LNCaP clone FGC (cell line): ENCODE measurements around the gene CA5A.
"Not testable (repeated sequence)": the region's sequence is repeated elsewhere in the genome, so short reads cannot be mapped to it uniquely, and the experiment has no call there.

Source experiments
- DNase-seq: peaks from one replicate; pipeline ENCODE4 v3.0.0-alpha.2; 2011; ENCODE audit warnings: low read depth
- H3K4me3 ChIP-seq: 2 replicates; pipeline ENCODE4 v1.5.1; 2011; ENCODE audit warnings: mild to moderate bottlenecking, low read depth, low read length, control low read depth
- TF ChIP-seq, protein P1 (sequence below): IDR thresholded peaks from 2 replicates; pipeline ENCODE4 v1.5.1; 2012; ENCODE audit warnings: mild to moderate bottlenecking; ENCODE audit not compliant: control insufficient read depth, insufficient read depth; ENCODE audit errors: extremely low read depth

Gene CA5A

DNA sequence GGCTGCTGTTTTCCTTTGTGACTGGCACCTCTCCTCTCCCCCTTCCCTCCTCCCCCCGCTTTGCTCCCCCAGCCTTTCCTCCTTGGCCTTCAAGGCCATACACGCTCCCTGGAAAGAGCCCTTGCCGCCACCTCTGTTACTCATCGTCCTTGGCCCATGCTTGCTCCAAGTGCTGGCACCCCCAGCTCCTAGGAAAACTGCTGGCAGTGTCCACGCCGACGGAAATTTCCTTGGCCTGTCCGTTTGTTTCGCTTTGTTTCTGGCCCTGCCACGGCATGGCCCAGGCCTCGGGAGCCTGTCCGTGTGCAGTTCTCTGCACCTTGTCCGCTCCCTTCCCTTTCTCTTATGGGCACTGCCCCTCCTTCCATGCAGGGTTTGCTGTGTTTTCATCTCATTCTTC, 18.0 kb downstream of the CA5A start:
- H3K4me3 ChIP-seq = no peak overlapping the region
- DNase-seq = no peak
- TF ChIP-seq, protein P1, sequence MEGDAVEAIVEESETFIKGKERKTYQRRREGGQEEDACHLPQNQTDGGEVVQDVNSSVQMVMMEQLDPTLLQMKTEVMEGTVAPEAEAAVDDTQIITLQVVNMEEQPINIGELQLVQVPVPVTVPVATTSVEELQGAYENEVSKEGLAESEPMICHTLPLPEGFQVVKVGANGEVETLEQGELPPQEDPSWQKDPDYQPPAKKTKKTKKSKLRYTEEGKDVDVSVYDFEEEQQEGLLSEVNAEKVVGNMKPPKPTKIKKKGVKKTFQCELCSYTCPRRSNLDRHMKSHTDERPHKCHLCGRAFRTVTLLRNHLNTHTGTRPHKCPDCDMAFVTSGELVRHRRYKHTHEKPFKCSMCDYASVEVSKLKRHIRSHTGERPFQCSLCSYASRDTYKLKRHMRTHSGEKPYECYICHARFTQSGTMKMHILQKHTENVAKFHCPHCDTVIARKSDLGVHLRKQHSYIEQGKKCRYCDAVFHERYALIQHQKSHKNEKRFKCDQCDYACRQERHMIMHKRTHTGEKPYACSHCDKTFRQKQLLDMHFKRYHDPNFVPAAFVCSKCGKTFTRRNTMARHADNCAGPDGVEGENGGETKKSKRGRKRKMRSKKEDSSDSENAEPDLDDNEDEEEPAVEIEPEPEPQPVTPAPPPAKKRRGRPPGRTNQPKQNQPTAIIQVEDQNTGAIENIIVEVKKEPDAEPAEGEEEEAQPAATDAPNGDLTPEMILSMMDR = no peak

DNA sequence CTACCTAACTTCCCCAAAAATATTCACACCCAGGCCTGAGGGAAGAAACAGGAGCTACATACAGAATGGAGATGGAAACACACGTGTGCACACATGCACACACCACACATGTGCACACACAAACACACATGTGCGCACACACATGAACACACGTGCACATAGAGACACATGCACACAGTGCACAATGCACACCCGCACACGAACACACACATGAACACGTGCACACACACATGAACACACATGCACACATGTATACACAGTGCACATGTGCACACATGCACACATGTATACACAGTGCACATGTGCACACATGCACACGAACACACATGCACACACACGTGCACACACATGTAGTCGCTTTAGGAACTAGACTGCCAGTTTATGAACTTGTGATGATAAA, 18.8 kb downstream of the CA5A start:
- no peak overlapping the region for H3K4me3 ChIP-seq
- DNase-seq = no peak
- TF ChIP-seq, protein P1 = no peak

DNA sequence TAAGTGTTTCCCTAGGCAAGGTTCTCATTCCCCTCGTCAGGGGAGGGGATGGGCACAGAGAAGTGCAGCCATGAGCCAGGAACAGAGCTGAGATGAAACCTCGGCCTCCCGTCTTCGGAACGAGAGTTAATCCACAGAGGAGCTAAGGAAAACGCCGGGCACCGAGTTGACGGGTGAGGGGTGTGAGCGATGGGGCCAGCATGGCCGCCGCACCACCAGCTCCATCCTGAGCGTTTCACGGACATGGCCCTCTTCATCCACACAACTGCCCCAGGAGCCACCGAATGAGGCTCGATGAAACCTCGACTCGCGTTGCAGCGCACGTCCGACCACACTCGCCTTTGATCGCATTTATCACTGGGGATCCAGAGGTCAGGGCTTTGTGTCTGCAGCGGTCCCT, 21.5 kb downstream of the CA5A start:
- TF ChIP-seq, protein P1 = no peak
- no peak for DNase-seq
- no peak overlapping the region for H3K4me3 ChIP-seq

DNA sequence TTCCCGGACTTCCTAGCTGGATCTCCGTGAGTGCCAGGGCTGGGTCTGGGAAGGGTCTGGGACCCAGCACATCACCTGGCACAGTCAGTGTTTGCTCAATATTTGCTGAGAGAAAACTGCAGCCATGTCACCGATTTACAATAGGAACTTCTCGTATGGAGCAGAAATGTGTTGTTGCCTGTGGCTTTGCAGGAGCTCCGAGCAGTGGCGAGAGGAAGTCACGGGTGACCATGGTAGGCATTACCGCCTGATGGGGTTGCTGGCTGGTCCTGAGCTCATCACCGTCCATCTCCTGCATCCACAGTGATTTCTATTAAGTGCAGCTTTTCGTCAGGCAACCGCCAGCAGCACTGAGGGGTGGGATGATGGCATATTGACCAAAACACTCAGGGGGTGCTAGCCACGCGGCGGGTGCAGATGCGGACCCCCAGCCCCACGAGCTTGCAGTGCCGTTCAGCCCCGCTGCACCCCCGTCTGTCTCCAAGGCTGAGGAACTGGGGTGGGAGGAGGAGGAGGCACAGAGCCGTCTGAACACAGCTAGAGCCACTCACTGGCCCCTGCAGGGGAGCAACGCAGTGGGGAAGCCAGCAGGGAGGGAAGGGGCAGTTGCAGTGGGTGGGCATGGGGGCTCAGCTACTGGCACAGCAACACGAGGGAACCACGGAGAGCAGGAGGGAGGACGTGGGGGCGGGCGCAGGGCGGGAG, 22.2 kb downstream of the CA5A start:
- DNase-seq, H3K4me3 ChIP-seq: not testable (repeated sequence)

DNA sequence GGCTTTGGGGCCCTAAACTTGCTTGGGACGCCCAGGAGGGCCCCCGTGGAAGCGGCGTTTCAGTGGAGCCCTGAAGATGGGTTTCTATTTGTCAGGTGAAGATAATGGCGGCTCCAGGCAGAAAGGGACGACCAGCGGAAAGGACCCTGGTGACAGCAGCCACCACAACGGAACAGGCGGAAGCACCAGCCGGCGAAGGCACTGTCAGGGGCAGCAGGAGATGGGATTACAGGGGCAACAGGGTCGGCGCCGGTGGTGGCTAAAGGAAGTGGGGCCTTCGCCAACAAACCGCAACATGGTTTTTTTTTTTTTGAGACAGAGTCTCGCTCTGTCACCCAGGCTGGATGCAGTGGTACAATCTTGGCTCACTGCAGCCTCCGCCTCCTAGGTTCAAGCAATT, 23.6 kb downstream of the CA5A start:
- H3K4me3 ChIP-seq, DNase-seq: not testable (repeated sequence)

DNA sequence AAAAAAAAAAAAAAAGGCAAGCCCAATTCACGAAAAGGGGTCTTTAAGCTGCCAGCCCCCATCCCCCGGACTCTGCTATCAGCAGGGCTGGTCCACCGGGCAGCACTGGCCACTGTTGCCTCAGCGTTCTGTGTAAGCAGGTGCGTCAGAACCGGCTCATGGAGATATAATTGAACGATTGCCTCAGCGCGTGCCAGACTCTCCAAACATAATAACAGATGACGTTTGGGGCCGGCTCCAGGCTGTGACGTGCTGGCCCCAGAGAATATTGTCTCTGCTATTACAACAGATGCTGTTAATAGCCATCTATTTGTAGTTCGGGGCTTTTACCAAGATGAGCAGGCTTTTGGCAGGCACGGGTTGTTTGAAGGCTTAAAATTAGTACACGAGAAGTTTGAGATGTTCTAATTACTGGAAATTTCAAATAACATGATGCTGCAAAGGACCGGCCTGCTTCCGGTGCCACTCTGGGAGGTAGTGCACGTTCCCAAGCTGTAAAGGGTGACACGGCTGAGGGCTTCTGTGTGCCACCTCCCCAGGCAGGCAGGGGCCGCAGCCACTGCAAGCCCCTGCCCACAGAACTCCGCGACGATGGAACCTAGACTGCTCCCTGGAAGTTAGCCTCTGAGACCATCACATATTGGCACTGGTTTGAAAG, 25.1 kb downstream of the CA5A start:
- H3K4me3 ChIP-seq, DNase-seq: not testable (repeated sequence)

DNA sequence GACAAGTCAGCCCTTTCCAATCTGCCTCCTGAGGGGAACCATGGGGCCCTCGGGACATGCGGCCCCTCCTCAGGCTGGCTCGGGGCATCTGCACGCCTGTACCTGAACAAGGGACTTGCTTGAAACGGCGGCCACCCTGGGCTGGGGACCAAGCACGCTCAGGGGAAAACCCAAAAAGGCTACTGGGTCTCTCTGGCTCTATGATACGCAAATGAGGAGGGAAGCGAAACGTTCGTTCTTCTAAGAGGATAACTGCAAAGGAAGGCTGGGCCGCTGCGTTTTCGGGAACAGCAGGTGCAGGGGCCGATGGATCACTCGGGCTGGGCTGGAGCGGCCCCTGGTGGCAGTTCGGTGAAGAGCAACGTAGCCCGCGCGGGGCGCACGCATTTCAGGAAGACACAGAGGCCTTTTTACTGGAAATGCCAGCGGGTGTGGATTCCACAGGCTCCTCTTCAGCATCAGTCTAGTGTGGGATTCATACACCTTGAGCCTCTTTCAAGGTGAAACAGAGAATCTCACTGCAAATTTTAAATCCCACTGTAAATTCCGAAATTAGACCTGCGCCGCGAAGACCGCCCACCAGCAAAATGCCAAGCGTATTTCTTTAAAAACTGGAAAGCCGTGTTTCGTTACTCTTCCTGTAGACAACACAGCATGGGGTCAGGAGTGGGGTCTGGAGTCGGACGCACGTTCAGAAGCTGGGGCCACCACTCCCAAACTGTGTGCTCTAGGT, 27.0 kb downstream of the CA5A start:
- not testable (repeated sequence) for H3K4me3 ChIP-seq
- DNase-seq = peak; percentile 17
- TF ChIP-seq, protein P1 = peak; percentile 86

DNA sequence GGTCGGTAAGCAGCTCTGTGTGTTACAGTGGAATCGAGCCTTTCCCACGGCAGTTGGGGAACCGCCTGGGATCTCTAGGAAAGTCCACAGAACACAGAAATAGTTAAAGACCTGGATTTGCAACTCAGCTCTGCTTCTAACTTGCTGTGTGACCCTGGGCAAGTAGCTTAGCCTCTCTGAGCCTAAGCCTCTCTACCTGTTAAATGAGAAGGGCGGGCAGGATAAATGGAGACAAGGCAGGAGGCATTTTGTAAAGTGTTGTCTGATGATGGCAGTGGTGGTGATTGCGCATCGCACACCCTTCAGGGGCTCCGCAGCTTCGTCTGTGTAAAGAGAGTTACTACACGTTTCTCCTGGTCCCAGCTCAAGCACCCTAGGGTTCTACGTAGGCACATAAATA, 28.2 kb downstream of the CA5A start:
- not testable (repeated sequence) for DNase-seq

DNA sequence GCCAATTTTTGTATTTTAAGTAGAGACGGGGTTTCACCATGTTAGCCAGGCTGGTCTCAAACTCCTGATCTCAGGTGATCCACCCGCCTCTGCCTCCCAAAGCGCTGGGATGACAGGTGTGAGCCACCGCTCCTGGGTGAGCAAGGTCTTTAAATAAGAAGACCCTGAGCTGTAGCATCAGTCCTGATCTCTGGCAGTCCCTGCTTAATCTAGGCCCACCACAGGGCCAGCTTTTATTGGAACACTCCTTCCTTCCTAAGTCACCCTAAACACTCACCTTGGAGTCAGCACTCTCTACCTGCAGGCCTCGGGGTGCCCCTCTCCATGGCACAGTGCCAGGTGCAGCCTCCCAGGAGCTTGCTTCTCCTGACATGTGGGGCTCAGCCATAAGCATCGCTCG, 30.8 kb downstream of the CA5A start:
- not testable (repeated sequence) for DNase-seq, H3K4me3 ChIP-seq

More for the DNA sequence above, 28.2 kb downstream of the CA5A start:
- H3K4me3 ChIP-seq = not testable (repeated sequence)

DNA sequence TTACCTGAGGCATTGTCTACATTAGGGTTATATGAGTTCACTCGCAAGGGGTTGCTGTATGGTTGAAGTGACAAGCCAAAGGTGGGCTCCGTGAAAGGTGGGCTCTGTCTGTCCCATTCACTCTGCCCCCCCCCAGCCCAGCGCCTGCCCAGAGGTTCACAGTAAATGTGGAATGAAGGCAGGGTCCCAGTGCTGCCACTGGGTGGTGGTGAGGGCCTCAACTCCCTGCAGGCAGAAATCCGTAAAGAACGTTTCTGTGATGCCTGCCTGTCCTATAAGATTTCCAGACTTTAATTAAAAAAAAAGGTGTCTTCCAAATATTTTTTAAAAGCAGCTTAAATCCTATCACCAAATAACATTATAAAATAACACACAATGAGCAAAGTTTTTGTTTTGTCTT, 31.4 kb downstream of the CA5A start:
- H3K4me3 ChIP-seq, DNase-seq: not testable (repeated sequence)

DNA sequence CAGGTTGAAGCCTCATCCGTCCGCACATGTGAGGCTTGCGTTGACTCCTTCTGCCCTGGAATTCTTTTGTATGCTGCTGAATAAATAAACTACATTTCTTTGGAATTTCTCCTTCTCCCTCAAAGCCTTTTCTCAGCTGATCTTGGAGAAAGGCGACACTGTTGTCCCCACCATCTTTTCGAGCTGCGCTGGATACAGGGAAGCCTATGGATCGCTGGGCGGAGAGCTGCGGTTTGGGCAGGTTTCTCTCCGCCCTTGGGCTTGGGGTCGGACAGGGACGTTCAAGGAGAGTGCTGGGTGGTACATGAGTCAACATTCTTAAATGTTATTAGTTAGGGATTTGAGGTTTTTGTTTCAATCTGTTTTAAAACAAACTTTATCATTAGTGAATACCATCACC, 35.8 kb downstream of the CA5A start:
- not testable (repeated sequence) for DNase-seq

More for the DNA sequence above, 35.8 kb downstream of the CA5A start:
- H3K4me3 ChIP-seq = not testable (repeated sequence)
